ENCODE results near the gene ARHGAP15. TPM values are rescaled to one million over a fixed set of nuclear protein-coding genes. Genes with fewer than 3 reads are reported as not detected.

ARHGAP15 gene
- total and polyA plus RNA-seq, 4 donors = 3.8 to 17.9 (median 13.2) TPM

DNA sequence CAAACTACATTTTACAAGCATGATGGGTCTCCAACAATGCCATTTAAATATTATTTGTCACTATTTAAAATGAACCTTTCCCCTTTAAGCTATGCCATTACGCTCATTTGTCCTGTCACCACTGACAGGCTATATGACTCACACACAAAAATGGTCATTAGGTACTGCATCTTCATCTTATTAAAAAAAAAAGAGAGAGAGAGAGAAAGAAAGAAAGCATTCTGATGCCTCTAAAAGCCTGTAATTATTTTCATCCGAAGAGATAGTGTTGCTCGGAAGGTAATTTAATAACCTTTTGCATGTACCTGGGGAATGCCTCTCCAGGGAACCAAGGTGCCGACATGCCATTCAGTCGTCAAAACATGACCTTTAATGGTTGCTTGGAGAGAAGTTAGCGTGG is 226.7 kb downstream of the ARHGAP15 start:
- no peak for TF ChIP-seq HNF4G (IDR thresholded peaks at IDR 0.05)
- no peak for TF ChIP-seq YY1 (IDR thresholded peaks at IDR 0.05)
- no peak for TF ChIP-seq JUND (IDR thresholded peaks at IDR 0.05)
- no peak for TF ChIP-seq HNF4A (conservative IDR thresholded peaks at IDR 0.05)
- H3K4me1 ChIP-seq (ENCODE audit: control insufficient read depth in 4 of 4, insufficient read depth in 4 of 4, low read length in 3 of 4) = no peaks in the 10 kb centered on the region
- DNase-seq (ENCODE audit: low spot score) = no peak

DNA sequence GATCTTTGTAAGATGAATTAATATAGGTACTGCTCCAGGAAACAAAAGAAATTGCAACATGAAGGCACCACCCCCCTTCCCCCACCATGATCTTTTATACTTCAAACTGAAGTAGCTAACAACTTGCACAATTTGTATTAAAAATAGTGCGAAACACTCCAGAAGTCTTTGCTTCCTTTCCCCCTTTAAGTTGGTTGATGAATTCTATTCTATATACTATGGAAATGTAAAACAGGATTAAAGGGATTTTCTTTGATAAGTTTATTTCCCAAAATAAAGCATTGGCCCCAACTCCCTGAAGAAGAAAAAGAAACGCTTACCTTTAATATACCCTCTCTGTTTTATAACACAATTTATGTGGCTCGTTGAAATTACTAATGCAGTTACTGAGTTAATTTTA is 227.1 kb downstream of the ARHGAP15 start:
- H3K4me1 ChIP-seq (ENCODE audit: control insufficient read depth in 4 of 4, insufficient read depth in 4 of 4, low read length in 3 of 4) = no peaks in the 10 kb centered on the region
- no peak for TF ChIP-seq EGR1 (IDR thresholded peaks at IDR 0.05; ENCODE audit: low read depth in 2 of 2)
- TF ChIP-seq YY1 (IDR thresholded peaks at IDR 0.05) = no peak
- TF ChIP-seq, protein P1, sequence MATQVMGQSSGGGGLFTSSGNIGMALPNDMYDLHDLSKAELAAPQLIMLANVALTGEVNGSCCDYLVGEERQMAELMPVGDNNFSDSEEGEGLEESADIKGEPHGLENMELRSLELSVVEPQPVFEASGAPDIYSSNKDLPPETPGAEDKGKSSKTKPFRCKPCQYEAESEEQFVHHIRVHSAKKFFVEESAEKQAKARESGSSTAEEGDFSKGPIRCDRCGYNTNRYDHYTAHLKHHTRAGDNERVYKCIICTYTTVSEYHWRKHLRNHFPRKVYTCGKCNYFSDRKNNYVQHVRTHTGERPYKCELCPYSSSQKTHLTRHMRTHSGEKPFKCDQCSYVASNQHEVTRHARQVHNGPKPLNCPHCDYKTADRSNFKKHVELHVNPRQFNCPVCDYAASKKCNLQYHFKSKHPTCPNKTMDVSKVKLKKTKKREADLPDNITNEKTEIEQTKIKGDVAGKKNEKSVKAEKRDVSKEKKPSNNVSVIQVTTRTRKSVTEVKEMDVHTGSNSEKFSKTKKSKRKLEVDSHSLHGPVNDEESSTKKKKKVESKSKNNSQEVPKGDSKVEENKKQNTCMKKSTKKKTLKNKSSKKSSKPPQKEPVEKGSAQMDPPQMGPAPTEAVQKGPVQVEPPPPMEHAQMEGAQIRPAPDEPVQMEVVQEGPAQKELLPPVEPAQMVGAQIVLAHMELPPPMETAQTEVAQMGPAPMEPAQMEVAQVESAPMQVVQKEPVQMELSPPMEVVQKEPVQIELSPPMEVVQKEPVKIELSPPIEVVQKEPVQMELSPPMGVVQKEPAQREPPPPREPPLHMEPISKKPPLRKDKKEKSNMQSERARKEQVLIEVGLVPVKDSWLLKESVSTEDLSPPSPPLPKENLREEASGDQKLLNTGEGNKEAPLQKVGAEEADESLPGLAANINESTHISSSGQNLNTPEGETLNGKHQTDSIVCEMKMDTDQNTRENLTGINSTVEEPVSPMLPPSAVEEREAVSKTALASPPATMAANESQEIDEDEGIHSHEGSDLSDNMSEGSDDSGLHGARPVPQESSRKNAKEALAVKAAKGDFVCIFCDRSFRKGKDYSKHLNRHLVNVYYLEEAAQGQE (IDR thresholded peaks at IDR 0.05) = no peak
- 88% methylated on average over 3 of the region's 3 CpGs for WGBS

More for the DNA sequence above, 226.7 kb downstream of the ARHGAP15 start:
- 83% methylated on average over 6 of the region's 6 CpGs for WGBS
- Histone ChIP-seq H3K36me3 (ENCODE audit: control insufficient read depth in 4 of 4, insufficient read depth in 3 of 4, low read depth in 1 of 4, low read length in 3 of 4) (no peaks in the 10 kb centered on the region), H3K4me3 (ENCODE audit: low read depth in 1 of 3, low read length in 3 of 3) (no peak overlapping the region), H3K27ac (ENCODE audit: low read depth in 1 of 2, low read length in 2 of 2) (no peak overlapping the region), H3K9ac (ENCODE audit: low read depth in 1 of 2, low read length in 2 of 2) (no peak overlapping the region), H3K27me3 (ENCODE audit: control insufficient read depth in 4 of 4, insufficient read depth in 4 of 4, low read length in 3 of 4) (no peaks in the 10 kb centered on the region), H3K9me3 (ENCODE audit: control insufficient read depth in 4 of 4, low read length in 3 of 4) (no peaks in the 10 kb centered on the region)

DNA sequence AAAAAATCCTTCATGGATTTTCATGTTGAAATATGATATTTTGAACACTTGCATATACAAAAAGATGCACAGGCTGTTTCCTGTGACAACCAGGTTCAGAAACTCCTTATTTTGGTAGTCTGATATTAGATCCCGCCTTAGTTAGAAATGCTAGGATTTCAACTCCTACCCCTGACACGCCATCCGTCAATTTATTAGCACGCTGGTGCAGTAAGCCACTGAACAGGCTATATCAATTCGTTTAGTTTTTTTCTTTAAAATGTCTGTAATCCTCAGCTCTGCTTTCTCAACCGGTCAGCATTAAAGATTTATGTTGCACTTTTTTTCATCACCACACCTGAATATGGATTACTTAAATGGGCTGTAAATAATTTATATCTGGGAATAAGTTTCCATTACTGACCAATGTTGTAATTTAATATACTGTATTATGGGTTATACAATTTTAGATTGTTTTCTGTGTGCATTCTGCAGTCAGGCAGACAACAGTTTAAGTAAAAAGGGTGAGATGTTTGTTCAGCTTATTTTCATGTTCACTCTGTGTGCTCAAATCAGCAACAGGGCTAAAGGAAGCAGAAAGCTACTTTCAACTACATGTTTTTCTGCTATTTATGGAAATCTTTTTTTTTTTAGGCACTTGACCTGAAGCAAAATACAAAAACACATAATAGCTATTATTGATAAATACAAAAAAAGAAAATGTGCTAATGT is 227.7 kb downstream of the ARHGAP15 start:
- WGBS = 91% methylated on average over 6 of the region's 6 CpGs
- no peak overlapping the region for H3K4me3 ChIP-seq (ENCODE audit: low read depth in 1 of 3, low read length in 3 of 3)
- DNase-seq (ENCODE audit: low spot score) = no peak
- no peak overlapping the region for H3K27ac ChIP-seq (ENCODE audit: low read depth in 1 of 2, low read length in 2 of 2)
- no peaks in the 10 kb centered on the region for H3K27me3 ChIP-seq (ENCODE audit: control insufficient read depth in 4 of 4, insufficient read depth in 4 of 4, low read length in 3 of 4)
- H3K9me3 ChIP-seq (ENCODE audit: control insufficient read depth in 4 of 4, low read length in 3 of 4) = no peaks in the 10 kb centered on the region
- no peaks in the 10 kb centered on the region for H3K4me1 ChIP-seq (ENCODE audit: control insufficient read depth in 4 of 4, insufficient read depth in 4 of 4, low read length in 3 of 4)
- no peaks in the 10 kb centered on the region for H3K36me3 ChIP-seq (ENCODE audit: control insufficient read depth in 4 of 4, insufficient read depth in 3 of 4, low read depth in 1 of 4, low read length in 3 of 4)
- no peak overlapping the region for H3K9ac ChIP-seq (ENCODE audit: low read depth in 1 of 2, low read length in 2 of 2)
- TF ChIP-seq, protein P1 (IDR thresholded peaks at IDR 0.05) = no peak
- no peak for TF ChIP-seq GABPA (IDR thresholded peaks at IDR 0.05 in 1 of 2, conservative IDR thresholded peaks at IDR 0.05 in 1 of 2)
- TF ChIP-seq RAD21 (IDR thresholded peaks at IDR 0.05) = no peak
- TF ChIP-seq JUND (IDR thresholded peaks at IDR 0.05) = no peak
- TF ChIP-seq FOXA1 (IDR thresholded peaks at IDR 0.05) = no peak
- TF ChIP-seq RXRA (IDR thresholded peaks at IDR 0.05) = no peak
- no peak for TF ChIP-seq TAF1 (conservative IDR thresholded peaks at IDR 0.05)
- TF ChIP-seq, protein P2, sequence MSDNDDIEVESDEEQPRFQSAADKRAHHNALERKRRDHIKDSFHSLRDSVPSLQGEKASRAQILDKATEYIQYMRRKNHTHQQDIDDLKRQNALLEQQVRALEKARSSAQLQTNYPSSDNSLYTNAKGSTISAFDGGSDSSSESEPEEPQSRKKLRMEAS (IDR thresholded peaks at IDR 0.05) = no peak
- TF ChIP-seq, protein P3, sequence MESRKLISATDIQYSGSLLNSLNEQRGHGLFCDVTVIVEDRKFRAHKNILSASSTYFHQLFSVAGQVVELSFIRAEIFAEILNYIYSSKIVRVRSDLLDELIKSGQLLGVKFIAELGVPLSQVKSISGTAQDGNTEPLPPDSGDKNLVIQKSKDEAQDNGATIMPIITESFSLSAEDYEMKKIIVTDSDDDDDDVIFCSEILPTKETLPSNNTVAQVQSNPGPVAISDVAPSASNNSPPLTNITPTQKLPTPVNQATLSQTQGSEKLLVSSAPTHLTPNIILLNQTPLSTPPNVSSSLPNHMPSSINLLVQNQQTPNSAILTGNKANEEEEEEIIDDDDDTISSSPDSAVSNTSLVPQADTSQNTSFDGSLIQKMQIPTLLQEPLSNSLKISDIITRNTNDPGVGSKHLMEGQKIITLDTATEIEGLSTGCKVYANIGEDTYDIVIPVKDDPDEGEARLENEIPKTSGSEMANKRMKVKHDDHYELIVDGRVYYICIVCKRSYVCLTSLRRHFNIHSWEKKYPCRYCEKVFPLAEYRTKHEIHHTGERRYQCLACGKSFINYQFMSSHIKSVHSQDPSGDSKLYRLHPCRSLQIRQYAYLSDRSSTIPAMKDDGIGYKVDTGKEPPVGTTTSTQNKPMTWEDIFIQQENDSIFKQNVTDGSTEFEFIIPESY (IDR thresholded peaks at IDR 0.05) = no peak
- no peak for TF ChIP-seq NR2F2 (IDR thresholded peaks at IDR 0.05)
- no peak for TF ChIP-seq SP1 (IDR thresholded peaks at IDR 0.05)
- TF ChIP-seq, protein P4, sequence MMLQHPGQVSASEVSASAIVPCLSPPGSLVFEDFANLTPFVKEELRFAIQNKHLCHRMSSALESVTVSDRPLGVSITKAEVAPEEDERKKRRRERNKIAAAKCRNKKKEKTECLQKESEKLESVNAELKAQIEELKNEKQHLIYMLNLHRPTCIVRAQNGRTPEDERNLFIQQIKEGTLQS (IDR thresholded peaks at IDR 0.05) = no peak

More for the DNA sequence above, 227.1 kb downstream of the ARHGAP15 start:
- Histone ChIP-seq H3K4me3 (ENCODE audit: low read depth in 1 of 3, low read length in 3 of 3) (no peak overlapping the region), H3K36me3 (ENCODE audit: control insufficient read depth in 4 of 4, insufficient read depth in 3 of 4, low read depth in 1 of 4, low read length in 3 of 4) (no peaks in the 10 kb centered on the region), H3K27ac (ENCODE audit: low read depth in 1 of 2, low read length in 2 of 2) (no peak overlapping the region), H3K9ac (ENCODE audit: low read depth in 1 of 2, low read length in 2 of 2) (no peak overlapping the region), H3K9me3 (ENCODE audit: control insufficient read depth in 4 of 4, low read length in 3 of 4) (no peaks in the 10 kb centered on the region), H3K27me3 (ENCODE audit: control insufficient read depth in 4 of 4, insufficient read depth in 4 of 4, low read length in 3 of 4) (no peaks in the 10 kb centered on the region)
- no peak for DNase-seq (ENCODE audit: low spot score)

Data from liver (tissue), 9 donors.